Astrocyte of the cerebellum (primary cell): ENCODE results near the gene CNGA1.
A peak's percentile ranks its signal among the peaks of the same experiment; 100 is the strongest.

Source experiments
- DNase-seq: peaks from one replicate; pipeline ENCODE4 v3.0.0-alpha.2; 2011; ENCODE audit warnings: low read depth
- H3K4me3 ChIP-seq: 2 replicates; pipeline ENCODE4 v1.5.1; 2011; ENCODE audit warnings: mild to moderate bottlenecking, low read depth, low read length, moderate library complexity
- CTCF ChIP-seq: IDR thresholded peaks from 2 replicates; pipeline ENCODE4 v1.5.1; 2012; ENCODE audit warnings: low read length, low read depth, moderate library complexity, mild to moderate bottlenecking; ENCODE audit errors: missing control alignments
- in situ Hi-C: cut with HindIII; loops from 2 replicates; pipeline ENCODE4 v1.10.0; 2017; ENCODE audit warnings: low sequenced_read_pairs

CNGA1 gene

GRCh38 chr4:48033412-48033811 lies 16.9 kb upstream of the CNGA1 start:
- TF ChIP-seq CTCF = no peak
- in situ Hi-C loops = no loop called here
- no peak for DNase-seq
- no peak overlapping the region for H3K4me3 ChIP-seq

DNA sequence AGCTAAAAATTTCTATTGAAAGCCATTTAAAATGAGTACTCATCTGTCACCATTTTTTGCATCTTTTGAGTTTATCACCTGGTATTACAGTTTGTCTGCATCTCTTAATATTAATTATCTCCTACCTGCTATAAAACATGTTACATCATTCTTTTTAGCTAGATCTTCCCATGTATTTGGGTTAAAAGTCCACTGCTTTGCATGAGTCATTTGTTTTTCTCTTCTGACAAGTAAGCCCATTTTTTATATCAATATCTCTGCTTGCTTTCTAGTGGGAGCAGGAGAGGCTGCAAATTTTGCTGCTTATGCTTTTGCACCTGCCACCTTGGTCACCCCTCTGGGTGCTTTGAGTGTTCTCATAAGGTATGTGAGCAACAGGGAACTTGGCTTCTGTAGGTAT lies 16.2 kb upstream of the CNGA1 start:
- in situ Hi-C loops = no loop called here
- no peak for DNase-seq
- no peak overlapping the region for H3K4me3 ChIP-seq
- no peak for TF ChIP-seq CTCF

GRCh38 chr4:48031802-48032525 lies 15.5 kb upstream of the CNGA1 start:
- peak; percentile 63 for DNase-seq
- H3K4me3 ChIP-seq = no peak overlapping the region
- in situ Hi-C loops = no loop called here
- TF ChIP-seq CTCF = no peak

GRCh38 chr4:48030470-48030869 lies 14.0 kb upstream of the CNGA1 start:
- in situ Hi-C loops = no loop called here
- DNase-seq = no peak
- H3K4me3 ChIP-seq = no peak overlapping the region
- TF ChIP-seq CTCF = no peak

GRCh38 chr4:48028696-48029095 lies 12.2 kb upstream of the CNGA1 start:
- in situ Hi-C loops = loop anchor here (5.0 kb wide), 1 partner anchor 94 kb away; no protein-coding TSS in a partner anchor
- no peak for DNase-seq
- H3K4me3 ChIP-seq = no peak overlapping the region
- TF ChIP-seq CTCF = no peak

DNA sequence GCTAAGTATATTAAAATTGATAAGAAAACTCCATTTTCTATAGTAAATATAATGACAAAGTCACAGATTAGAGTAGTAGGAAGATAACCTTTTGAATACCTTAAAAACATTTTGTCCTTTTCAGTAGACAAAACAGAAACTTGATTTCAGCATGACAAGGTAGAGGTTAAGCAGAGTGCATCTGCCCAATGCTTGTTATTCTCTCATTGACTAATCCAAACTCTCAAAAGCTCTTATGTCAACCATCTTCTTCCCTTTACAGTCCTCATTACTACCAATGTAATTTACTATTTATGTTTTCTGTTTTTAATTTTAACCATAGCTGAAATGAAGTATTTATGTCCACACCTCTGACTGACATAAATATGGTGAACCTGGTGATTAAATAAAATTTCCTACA lies 11.2 kb upstream of the CNGA1 start:
- no peak for TF ChIP-seq CTCF
- in situ Hi-C loops = loop anchor here (5.0 kb wide), 1 partner anchor 95 kb away; no protein-coding TSS in a partner anchor
- no peak for DNase-seq
- H3K4me3 ChIP-seq = no peak overlapping the region
